Measurements from ENCODE around the gene GLCE. TPM values are rescaled to one million over a fixed set of nuclear protein-coding genes. Genes with fewer than 3 reads are reported as not detected.

GLCE gene
- polyA plus RNA-seq, 1 experiment: 7.1 TPM

DNA sequence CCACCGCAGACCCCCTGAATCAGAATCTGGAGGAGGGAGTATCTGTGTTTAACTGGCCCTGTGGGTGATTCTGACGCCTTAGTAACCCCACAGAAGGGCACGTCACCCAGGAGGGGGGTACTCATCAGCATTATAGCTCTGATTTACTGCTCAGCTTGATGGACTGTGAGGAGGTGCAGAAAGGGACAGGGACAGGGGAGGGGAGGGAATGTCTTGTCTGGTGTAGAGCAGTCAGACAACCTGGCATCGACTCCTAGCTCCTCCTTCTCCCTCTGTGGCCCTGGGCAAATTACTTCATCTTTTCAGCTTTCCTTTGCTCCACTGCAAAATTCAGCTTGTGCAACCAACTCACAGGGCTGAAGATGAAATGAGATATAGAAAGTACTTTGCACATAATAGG lies 42.3 kb upstream of the GLCE start:
- Histone ChIP-seq H3K36me3 (ENCODE audit: control insufficient read depth, insufficient read depth, low read length) (no peaks in the 10 kb centered on the region), H3K27me3 (ENCODE audit: control insufficient read depth, insufficient read depth, low read length) (peaks cover 38% of the 10 kb centered on the region), H3K4me3 (ENCODE audit: low read depth, low read length) (no peak overlapping the region)
- DNase-seq (ENCODE audit: low read depth): no peak
- TF ChIP-seq, protein P1, sequence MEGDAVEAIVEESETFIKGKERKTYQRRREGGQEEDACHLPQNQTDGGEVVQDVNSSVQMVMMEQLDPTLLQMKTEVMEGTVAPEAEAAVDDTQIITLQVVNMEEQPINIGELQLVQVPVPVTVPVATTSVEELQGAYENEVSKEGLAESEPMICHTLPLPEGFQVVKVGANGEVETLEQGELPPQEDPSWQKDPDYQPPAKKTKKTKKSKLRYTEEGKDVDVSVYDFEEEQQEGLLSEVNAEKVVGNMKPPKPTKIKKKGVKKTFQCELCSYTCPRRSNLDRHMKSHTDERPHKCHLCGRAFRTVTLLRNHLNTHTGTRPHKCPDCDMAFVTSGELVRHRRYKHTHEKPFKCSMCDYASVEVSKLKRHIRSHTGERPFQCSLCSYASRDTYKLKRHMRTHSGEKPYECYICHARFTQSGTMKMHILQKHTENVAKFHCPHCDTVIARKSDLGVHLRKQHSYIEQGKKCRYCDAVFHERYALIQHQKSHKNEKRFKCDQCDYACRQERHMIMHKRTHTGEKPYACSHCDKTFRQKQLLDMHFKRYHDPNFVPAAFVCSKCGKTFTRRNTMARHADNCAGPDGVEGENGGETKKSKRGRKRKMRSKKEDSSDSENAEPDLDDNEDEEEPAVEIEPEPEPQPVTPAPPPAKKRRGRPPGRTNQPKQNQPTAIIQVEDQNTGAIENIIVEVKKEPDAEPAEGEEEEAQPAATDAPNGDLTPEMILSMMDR (IDR thresholded peaks at IDR 0.05; ENCODE audit: insufficient read depth, low read depth, low read length): no peak
- ChIA-PET POLR2A (interaction anchor here (0.6 kb wide), 1 partner anchor 15 kb away, joined by 3 read pairs; no protein-coding TSS in a partner anchor), CTCF (no interaction called here)

DNA sequence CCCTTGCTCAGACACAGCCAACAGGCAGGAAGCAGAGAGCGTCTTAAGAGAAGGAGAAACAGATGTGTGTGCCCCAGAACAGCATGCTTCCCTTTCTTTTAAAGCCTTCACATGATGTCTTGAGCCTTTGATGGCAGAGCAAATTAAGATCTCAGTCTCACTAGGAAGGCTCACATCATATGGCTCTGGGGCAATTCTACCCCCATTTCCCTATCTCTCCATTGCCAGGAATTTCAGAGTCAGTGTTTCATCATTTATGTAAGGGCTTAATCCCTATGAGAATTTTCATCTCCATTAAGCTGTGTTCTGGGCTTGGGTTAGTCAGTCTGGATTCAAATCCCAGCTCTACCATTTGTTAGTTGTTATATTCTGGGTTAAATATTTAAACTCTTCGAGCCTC lies 41.4 kb upstream of the GLCE start:
- H3K36me3 ChIP-seq (ENCODE audit: control insufficient read depth, insufficient read depth, low read length): no peaks in the 10 kb centered on the region
- TF ChIP-seq, protein P1 (IDR thresholded peaks at IDR 0.05; ENCODE audit: insufficient read depth, low read depth, low read length): no peak
- ChIA-PET CTCF (no interaction called here), POLR2A (no interaction called here)
- no peak overlapping the region for H3K4me3 ChIP-seq (ENCODE audit: low read depth, low read length)
- peaks cover 32% of the 10 kb centered on the region for H3K27me3 ChIP-seq (ENCODE audit: control insufficient read depth, insufficient read depth, low read length)
- DNase-seq (ENCODE audit: low read depth): no peak

DNA sequence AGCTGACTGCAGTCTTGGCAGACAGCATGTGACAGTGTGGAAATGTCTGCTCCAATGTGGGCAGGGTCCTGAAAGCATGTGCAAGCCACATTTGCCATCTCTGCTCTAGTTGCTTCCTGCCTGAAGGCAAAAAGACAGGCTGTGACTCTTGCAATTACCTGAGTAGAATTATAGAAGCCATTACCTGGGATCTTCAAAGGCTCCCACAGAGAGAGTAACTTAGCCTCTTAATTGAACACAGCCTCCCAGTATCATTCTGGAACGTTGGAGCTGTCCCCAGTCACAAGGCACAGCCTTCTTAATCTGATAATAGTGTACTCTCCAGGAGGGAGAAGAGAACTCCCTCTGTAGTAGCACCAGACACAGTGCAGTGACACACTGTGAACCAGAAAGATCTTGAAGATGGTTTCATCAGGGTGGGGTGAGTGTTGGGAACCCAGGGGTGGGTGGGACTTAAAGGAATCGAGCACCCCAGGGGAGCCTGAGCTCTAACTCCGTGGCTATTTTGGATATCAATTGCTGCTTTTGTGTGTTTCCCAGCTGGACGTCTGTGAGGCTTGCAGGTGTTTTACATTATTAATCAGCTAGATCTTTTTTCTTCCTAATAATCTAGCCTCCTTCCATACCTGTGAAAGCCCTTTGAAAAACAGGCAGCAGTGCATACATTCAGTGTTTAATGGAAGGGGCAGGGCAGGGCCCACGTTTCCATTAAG lies 40.6 kb upstream of the GLCE start:
- POLR2A ChIA-PET: no interaction called here
- Histone ChIP-seq H3K27me3 (ENCODE audit: control insufficient read depth, insufficient read depth, low read length) (peaks cover 28% of the 10 kb centered on the region), H3K4me3 (ENCODE audit: low read depth, low read length) (no peak overlapping the region), H3K36me3 (ENCODE audit: control insufficient read depth, insufficient read depth, low read length) (no peaks in the 10 kb centered on the region)
- no peak for DNase-seq (ENCODE audit: low read depth)
- TF ChIP-seq, protein P1 (IDR thresholded peaks at IDR 0.05; ENCODE audit: insufficient read depth, low read depth, low read length): no peak
- CTCF ChIA-PET: no interaction called here

DNA sequence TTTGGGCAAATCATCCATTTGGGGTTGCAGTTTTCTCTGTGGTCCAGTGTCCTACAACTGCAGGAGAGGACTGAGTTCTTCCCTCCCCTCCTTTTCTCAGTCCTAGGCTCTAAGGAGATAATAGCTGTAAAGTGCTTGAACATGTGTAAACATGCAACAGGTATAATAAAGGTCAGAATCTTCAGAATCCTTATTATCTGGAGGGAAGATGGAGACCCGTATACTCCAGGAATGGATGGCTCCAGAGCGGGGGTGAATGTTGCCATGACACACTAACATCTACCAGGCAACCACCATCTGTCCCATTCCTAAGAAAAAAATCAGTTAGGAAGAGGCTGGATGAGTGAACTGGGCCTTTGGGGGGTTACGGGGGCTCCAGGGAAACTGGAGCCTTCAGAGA lies 39.7 kb upstream of the GLCE start:
- no peak for DNase-seq (ENCODE audit: low read depth)
- H3K27me3 ChIP-seq (ENCODE audit: control insufficient read depth, insufficient read depth, low read length): peaks cover 24% of the 10 kb centered on the region
- POLR2A ChIA-PET: no interaction called here
- CTCF ChIA-PET: no interaction called here
- no peak overlapping the region for H3K4me3 ChIP-seq (ENCODE audit: low read depth, low read length)
- TF ChIP-seq, protein P1 (IDR thresholded peaks at IDR 0.05; ENCODE audit: insufficient read depth, low read depth, low read length): no peak
- no peaks in the 10 kb centered on the region for H3K36me3 ChIP-seq (ENCODE audit: control insufficient read depth, insufficient read depth, low read length)

DNA sequence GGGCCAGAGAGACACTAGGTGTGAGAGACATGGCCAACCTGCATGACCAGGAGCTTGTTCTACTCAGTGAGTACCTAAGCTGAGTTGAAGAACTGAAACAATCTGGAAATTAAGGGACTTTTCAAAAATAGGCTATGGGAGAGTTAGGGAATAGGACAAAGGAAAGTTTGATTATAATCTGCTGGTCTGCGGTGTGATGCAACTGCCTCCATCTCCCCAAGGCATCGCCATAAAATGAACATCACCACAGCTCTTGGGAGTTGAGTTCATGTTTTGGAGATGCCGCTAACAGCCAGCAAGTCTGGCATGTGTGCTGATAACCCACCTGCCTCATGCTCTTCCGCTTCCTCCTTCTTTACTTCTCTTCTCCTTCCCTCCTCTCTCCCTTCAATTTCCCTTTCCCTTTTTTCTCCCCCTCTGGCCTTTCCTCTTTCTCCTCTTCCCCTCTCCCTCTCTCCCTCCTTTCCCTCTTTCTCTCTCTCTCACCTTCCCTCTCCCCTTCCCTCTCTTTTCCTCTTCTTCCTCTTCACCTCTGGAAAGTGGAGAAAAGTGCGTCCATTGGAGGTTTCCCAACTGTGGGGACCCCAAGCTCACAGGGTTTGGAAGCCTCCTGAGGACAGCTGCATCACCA lies 39.1 kb upstream of the GLCE start:
- ChIA-PET POLR2A (no interaction called here), CTCF (no interaction called here)
- DNase-seq (ENCODE audit: low read depth): no peak
- TF ChIP-seq, protein P1 (IDR thresholded peaks at IDR 0.05; ENCODE audit: insufficient read depth, low read depth, low read length): no peak
- Histone ChIP-seq H3K4me3 (ENCODE audit: low read depth, low read length) (no peak overlapping the region), H3K36me3 (ENCODE audit: control insufficient read depth, insufficient read depth, low read length) (no peaks in the 10 kb centered on the region), H3K27me3 (ENCODE audit: control insufficient read depth, insufficient read depth, low read length) (peaks cover 19% of the 10 kb centered on the region)

Measured in BJ (cell line).